ENCODE results near the gene HELB. TPM values are rescaled to one million over a fixed set of nuclear protein-coding genes. Genes with fewer than 3 reads are reported as not detected.

HELB gene
- total RNA-seq, 1 experiment from 2014 or later: 2.1 TPM

GRCh38 chr12:66255737-66256136, 46.6 kb upstream of the HELB start:
- H3K4me2 ChIP-seq (ENCODE audit: low read length): no peak overlapping the region
- TF ChIP-seq EZH2phosphoT487 (IDR thresholded peaks at IDR 0.05; ENCODE audit: borderline replicate concordance, low read length) (no peak), EZH2 (IDR thresholded peaks at IDR 0.05; ENCODE audit: low read length, unreplicated experiment) (no peak), CTCF (conservative IDR thresholded peaks at IDR 0.05; ENCODE audit: low read depth, low read length) (no peak)
- ChIA-PET CTCF (no interaction called here), POLR2A (ENCODE audit: unreplicated experiment) (no interaction called here)
- H3K9ac ChIP-seq (ENCODE audit: low read length): no peak overlapping the region
- no TSS peak for BruUV-seq (replicated peaks)
- H4K20me1 ChIP-seq (ENCODE audit: low read length): no peaks in the 10 kb centered on the region
- H3K9me3 ChIP-seq (ENCODE audit: low read length): no peaks in the 10 kb centered on the region
- no peak for DNase-seq
- H3K27me3 ChIP-seq (ENCODE audit: low read length): peaks cover 91% of the 10 kb centered on the region
- no peak overlapping the region for H2AFZ ChIP-seq (ENCODE audit: low read length)
- no peaks in the 10 kb centered on the region for H3K79me2 ChIP-seq (ENCODE audit: low read length)
- H3K27ac ChIP-seq (ENCODE audit: low read length): no peak overlapping the region
- no peak for ATAC-seq
- H3K4me1 ChIP-seq (ENCODE audit: insufficient read depth, low read length): no peaks in the 10 kb centered on the region
- no peaks in the 10 kb centered on the region for H3K9me2 ChIP-seq (replicated peaks; ENCODE audit: low read length)
- no peaks in the 10 kb centered on the region for H3F3A ChIP-seq (ENCODE audit: low read length, unreplicated experiment)
- intact Hi-C loops (cut with micrococcal nuclease): no loop called here
- H3K4me3 ChIP-seq (ENCODE audit: low read length): no peak overlapping the region
- no peaks in the 10 kb centered on the region for H3K36me3 ChIP-seq (ENCODE audit: low read depth, low read length)

- Histone ChIP-seq H3K4me1 (ENCODE audit: insufficient read depth, low read length) (no peaks in the 10 kb centered on the region), H3K9ac (ENCODE audit: low read length) (no peak overlapping the region), H2AFZ (ENCODE audit: low read length) (no peak overlapping the region), H3K9me3 (ENCODE audit: low read length) (no peaks in the 10 kb centered on the region), H3F3A (ENCODE audit: low read length, unreplicated experiment) (no peaks in the 10 kb centered on the region), H3K4me2 (ENCODE audit: low read length) (no peak overlapping the region), H4K20me1 (ENCODE audit: low read length) (no peaks in the 10 kb centered on the region), H3K9me2 (replicated peaks; ENCODE audit: low read length) (no peaks in the 10 kb centered on the region), H3K36me3 (ENCODE audit: low read depth, low read length) (no peaks in the 10 kb centered on the region), H3K27me3 (ENCODE audit: low read length) (peaks cover 86% of the 10 kb centered on the region), H3K4me3 (ENCODE audit: low read length) (no peak overlapping the region), H3K27ac (ENCODE audit: low read length) (no peak overlapping the region), H3K79me2 (ENCODE audit: low read length) (no peaks in the 10 kb centered on the region)
- no TSS peak for BruUV-seq (replicated peaks)
- DNase-seq: no peak
- intact Hi-C loops (cut with micrococcal nuclease): no loop called here
- CTCF ChIA-PET: no interaction called here
- no peak for ATAC-seq
- POLR2A ChIA-PET (ENCODE audit: unreplicated experiment): no interaction called here
- TF ChIP-seq EZH2phosphoT487 (IDR thresholded peaks at IDR 0.05; ENCODE audit: borderline replicate concordance, low read length) (no peak), EZH2 (IDR thresholded peaks at IDR 0.05; ENCODE audit: low read length, unreplicated experiment) (no peak)
Measured at GRCh38 chr12:66258011-66258410, 44.3 kb upstream of the HELB start.

GRCh38 chr12:66262737-66263136, 39.6 kb upstream of the HELB start:
- POLR2A ChIA-PET (ENCODE audit: unreplicated experiment): no interaction called here
- no peaks in the 10 kb centered on the region for H3K9me2 ChIP-seq (replicated peaks; ENCODE audit: low read length)
- intact Hi-C loops (cut with micrococcal nuclease): no loop called here
- DNase-seq (no peak), ATAC-seq (no peak)
- no peaks in the 10 kb centered on the region for H3K79me2 ChIP-seq (ENCODE audit: low read length)
- TF ChIP-seq EZH2phosphoT487 (IDR thresholded peaks at IDR 0.05; ENCODE audit: borderline replicate concordance, low read length): no peak
- no peak for TF ChIP-seq CTCF (conservative IDR thresholded peaks at IDR 0.05; ENCODE audit: low read depth, low read length)
- TF ChIP-seq EZH2 (IDR thresholded peaks at IDR 0.05; ENCODE audit: low read length, unreplicated experiment): no peak
- H3K36me3 ChIP-seq (ENCODE audit: low read depth, low read length): no peaks in the 10 kb centered on the region
- H3K4me3 ChIP-seq (ENCODE audit: low read length): no peak overlapping the region
- H3K4me1 ChIP-seq (ENCODE audit: insufficient read depth, low read length): no peaks in the 10 kb centered on the region
- H3K9ac ChIP-seq (ENCODE audit: low read length): no peak overlapping the region
- no peaks in the 10 kb centered on the region for H3F3A ChIP-seq (ENCODE audit: low read length, unreplicated experiment)
- CTCF ChIA-PET: no interaction called here
- H3K27ac ChIP-seq (ENCODE audit: low read length): no peak overlapping the region
- no peak overlapping the region for H2AFZ ChIP-seq (ENCODE audit: low read length)
- H3K9me3 ChIP-seq (ENCODE audit: low read length): no peaks in the 10 kb centered on the region
- H3K4me2 ChIP-seq (ENCODE audit: low read length): no peak overlapping the region
- no TSS peak for BruUV-seq (replicated peaks)
- H3K27me3 ChIP-seq (ENCODE audit: low read length): peaks cover 51% of the 10 kb centered on the region
- H4K20me1 ChIP-seq (ENCODE audit: low read length): no peaks in the 10 kb centered on the region

All from PC-3 (cell line).